Ovary (tissue), 9 donors: ENCODE results near the gene CISTR. TPM values are rescaled to one million over a fixed set of nuclear protein-coding genes. Genes with fewer than 3 reads are reported as not detected.

Experiments
- DNase-seq, 5 donors: peaks; one replicate each; pipeline ENCODE4 v3.0.0-alpha.2; 2019 to 2020
- H3K27ac ChIP-seq, 2 donors: fragments of 200-600 bp; one replicate each; pipeline versions ENCODE4 v1.5.1 to v1.8.0; 2019 to 2022
- H3K27me3 ChIP-seq: fragments of 200-600 bp; one replicate; pipeline ENCODE4 v1.8.0; 2022
- H3K36me3 ChIP-seq: fragments of 200-600 bp; sonication (generic); one replicate; pipeline ENCODE4 v1.5.1; 2019
- H3K4me1 ChIP-seq: one replicate; pipeline ENCODE4 v1.8.1; 2013; ENCODE audit warnings: mild to moderate bottlenecking, moderate library complexity; ENCODE audit not compliant: insufficient read depth
- H3K4me3 ChIP-seq: fragments of 200-600 bp; sonication (generic); one replicate; pipeline ENCODE4 v1.5.1; 2017
- H3K9me3 ChIP-seq, 2 donors: fragments of 200-600 bp in 1 of 2; sonication (generic) in 1 of 2; one replicate each; pipeline versions ENCODE4 v1.5.1 to v1.8.1; 2013 to 2019; ENCODE audit warnings: mild to moderate bottlenecking in 1 of 2, moderate library complexity in 1 of 2
- CTCF ChIP-seq, 3 donors: fragments of 450-650 bp in 2 of 3; fragments of 200-600 bp in 1 of 3; IDR thresholded peaks; one replicate each; pipeline versions ENCODE4 v1.5.1 to v1.8.0; 2016 to 2022; ENCODE audit warnings: antibody characterized with exemption in 3 of 3, mild to moderate bottlenecking in 1 of 3
- EP300 ChIP-seq: sonication (generic); formaldehyde crosslinking; IDR thresholded peaks from one replicate; pipeline ENCODE4 v1.6.1; 2017; ENCODE audit warnings: antibody characterized with exemption
- POLR2A ChIP-seq: fragments of 450-650 bp; IDR thresholded peaks from one replicate; pipeline ENCODE4 v1.6.1; 2017; ENCODE audit warnings: antibody characterized with exemption, mild to moderate bottlenecking, moderate library complexity
- WGBS, 3 donors: extraction: QIAGEN DNeasy Blood & Tissue Kit in 1 of 3; methylation state at CpG; one replicate each; pipeline versions ENCODE4 v1.1.5 to v1.1.7; 2013 to 2017; 5-methylcytosine and 5-hydroxymethylcytosine counted together
- intact Hi-C, 4 donors: fragments of 100-400 bp; cut with DNase I; formaldehyde crosslinking; loops; one replicate each; pipeline versions ENCODE4 v1.11.0 to v1.15.1; 2022 to 2023
- polyA plus RNA-seq, 2 donors: library from polyadenylated mRNA; stranded (reverse); fragments of 200-250 nt in 1 of 2; fragments of 350-450 nt in 1 of 2; fragmentation: Illumina TruSeq in 1 of 2; extraction: RNeasy Lipid Tissue Mini Kit (QIAGEN cat#74804) in 1 of 2; gene quantifications; one replicate each; pipeline ENCODE4 v1.2.3, GENCODE V29; 2013 to 2014
- total RNA-seq, 7 donors: library from RNA; depleted of rRNA in 2 of 7; stranded (reverse); fragments of >200 nt in 2 of 7; fragmentation: NEBNext Ultra II Directional in 3 of 7; extraction: Animal tissue kit (Norgen Biotek cat#: 25700) in 3 of 7; gene quantifications; one replicate each; pipeline versions ENCODE4 v1.1.0 to v1.2.4, GENCODE V29; 2016 to 2023
- donor health status: DM: no; HTN: no; CAD: no; lungs with moderate emphysema.
- donor health status: DM: no; HTN: no; CAD: no.
- donor health status: Bipolar disorder and iron deficiency.
- donor health status: DM: yes; HTN: yes; CAD: no.
- donor health status: DM: no; HTN: no; CAD: no.
- donor health status: DM: yes; HTN: yes; CAD: no.

Gene CISTR
- total and polyA plus RNA-seq, 9 donors = not detected

GRCh38 chr12:53737093-53737808 is 14.5 kb downstream of the CISTR start:
- H3K4me1 ChIP-seq = peaks cover 2% of the 10 kb centered on the region
- no peak for TF ChIP-seq CTCF (IDR thresholded peaks at IDR 0.05)
- TF ChIP-seq EP300 = no peak
- TF ChIP-seq POLR2A = no peak
- intact Hi-C loops = no loop called here
- no peaks in the 10 kb centered on the region for H3K9me3 ChIP-seq
- WGBS, 3 donors = 72 to 76% (median 74%) methylated on average over 14 of the region's 14 CpGs
- no peak overlapping the region for H3K27ac ChIP-seq
- no peak overlapping the region for H3K4me3 ChIP-seq
- no peaks in the 10 kb centered on the region for H3K36me3 ChIP-seq
- H3K27me3 ChIP-seq = no peaks in the 10 kb centered on the region
- no peak for DNase-seq

- H3K27ac ChIP-seq = no peak overlapping the region
- 76 to 81% (median 77%) methylated on average over 6 of the region's 6 CpGs for WGBS, 3 donors
- no peaks in the 10 kb centered on the region for H3K9me3 ChIP-seq
- DNase-seq = no peak
- H3K27me3 ChIP-seq = no peaks in the 10 kb centered on the region
- intact Hi-C loops = no loop called here
- peaks cover 2% of the 10 kb centered on the region for H3K4me1 ChIP-seq
- no peak overlapping the region for H3K4me3 ChIP-seq
- TF ChIP-seq POLR2A = no peak
- no peak for TF ChIP-seq EP300
- TF ChIP-seq CTCF (IDR thresholded peaks at IDR 0.05) = no peak
- H3K36me3 ChIP-seq = no peaks in the 10 kb centered on the region
Observed at GRCh38 chr12:53736592-53736991, 15.2 kb downstream of the CISTR start.

- TF ChIP-seq CTCF (IDR thresholded peaks at IDR 0.05) = no peak
- TF ChIP-seq POLR2A = no peak
- TF ChIP-seq EP300 = no peak
- no peak overlapping the region for H3K4me3 ChIP-seq
- H3K27me3 ChIP-seq = no peaks in the 10 kb centered on the region
- peaks cover 2% of the 10 kb centered on the region for H3K4me1 ChIP-seq
- H3K9me3 ChIP-seq = no peaks in the 10 kb centered on the region
- WGBS, 3 donors = 59 to 74% (median 67%) methylated on average over 2 of the region's 2 CpGs
- no peak for DNase-seq
- no peaks in the 10 kb centered on the region for H3K36me3 ChIP-seq
- no peak overlapping the region for H3K27ac ChIP-seq
- intact Hi-C loops = no loop called here
Observed at GRCh38 chr12:53735556-53735955, 16.2 kb downstream of the CISTR start.

- DNase-seq = no peak
- WGBS, 3 donors = 85 to 88% (median 88%) methylated on average over 9 of the region's 9 CpGs
- H3K27ac ChIP-seq = no peak overlapping the region
Observed at GRCh38 chr12:53734425-53734824, 17.4 kb downstream of the CISTR start.

More at GRCh38 chr12:53734425-53734824, 17.4 kb downstream of the CISTR start:
- H3K36me3 ChIP-seq = no peaks in the 10 kb centered on the region
- no peaks in the 10 kb centered on the region for H3K27me3 ChIP-seq
- H3K4me3 ChIP-seq = no peak overlapping the region
- no peak for TF ChIP-seq POLR2A
- TF ChIP-seq EP300 = no peak
- no peak for TF ChIP-seq CTCF (IDR thresholded peaks at IDR 0.05)
- no peaks in the 10 kb centered on the region for H3K9me3 ChIP-seq
- intact Hi-C loops = no loop called here
- H3K4me1 ChIP-seq = no peaks in the 10 kb centered on the region
